H1 (cell line): Measurements from ENCODE around the gene PTPN12. TPM values are rescaled to one million over a fixed set of nuclear protein-coding genes. Genes with fewer than 3 reads are reported as not detected.

Experiments used
- CTCF ChIA-PET: fragments of 300-600 bp; sonication (Branson Sonifier 250); formaldehyde crosslinking; loops from one replicate; lab custom pipeline; 2021; ENCODE audit not compliant: partially characterized antibody; lab: Charles Lee
- POLR2A ChIA-PET: fragments of 300-600 bp; sonication (Branson Sonifier 250); formaldehyde crosslinking; loops from one replicate; lab custom pipeline; 2021; ENCODE audit warnings: inconsistent platforms; ENCODE audit not compliant: partially characterized antibody; lab: Charles Lee
- DNase-seq, 2 experiments: peaks; one replicate each; pipeline versions ENCODE4 v3.0.0 to v3.0.0-alpha.2; 2010 to 2022; ENCODE audit warnings: low spot score in 2 of 2, low read depth in 1 of 2, mixed read lengths in 1 of 2
- FAIRE-seq: peaks from 2 replicates; lab custom pipeline; 2011; peaks lifted over from hg19 to GRCh38; lab: Jason Lieb, UNC
- H2AFZ ChIP-seq: 2 replicates; pipeline ENCODE4 v1.8.1; 2012; ENCODE audit warnings: low read length, inconsistent platforms
- H2AK5ac ChIP-seq: 2 replicates; pipeline ENCODE4 v1.6.1; 2013; ENCODE audit warnings: low read depth, low read length
- H2BK120ac ChIP-seq: replicated peaks from 2 replicates; pipeline ENCODE3; 2013; ENCODE audit warnings: low read depth, low read length, inconsistent platforms
- H2BK12ac ChIP-seq: 2 replicates; pipeline ENCODE4 v1.6.1; 2013; ENCODE audit warnings: low read depth, low read length
- H2BK15ac ChIP-seq: 2 replicates; pipeline ENCODE4 v1.6.1; 2013; ENCODE audit warnings: low read length
- H2BK20ac ChIP-seq: 2 replicates; pipeline ENCODE4 v1.6.1; 2013; ENCODE audit warnings: low read length
- H2BK5ac ChIP-seq: 2 replicates; pipeline ENCODE4 v1.6.1; 2013; ENCODE audit warnings: low read depth, low read length
- H3K14ac ChIP-seq: 2 replicates; pipeline ENCODE4 v1.6.1; 2013; ENCODE audit warnings: inconsistent platforms; ENCODE audit not compliant: insufficient read length
- H3K18ac ChIP-seq: 2 replicates; pipeline ENCODE4 v1.6.1; 2013; ENCODE audit warnings: low read length; ENCODE audit errors: extremely low read depth
- H3K23ac ChIP-seq: 2 replicates; pipeline ENCODE4 v1.6.1; 2013; ENCODE audit warnings: inconsistent platforms; ENCODE audit not compliant: insufficient read length
- H3K23me2 ChIP-seq: 2 replicates; pipeline ENCODE4 v1.6.1; 2013; ENCODE audit warnings: low read depth, low read length
- H3K27ac ChIP-seq: 2 replicates; pipeline ENCODE4 v1.6.1; 2011; ENCODE audit warnings: low read depth, low read length, inconsistent platforms
- H3K27me3 ChIP-seq, 4 experiments: replicated peaks in 1 of 4; 1 replicate in 1 of 4; 2 replicates in 3 of 4; pipeline versions ENCODE4 v1.6.1 to v1.8.1; 2011 to 2013; ENCODE audit warnings: low read length in 3 of 4, mild to moderate bottlenecking in 3 of 4, inconsistent platforms in 2 of 4, mixed read lengths in 2 of 4, moderate library complexity in 1 of 4; ENCODE audit not compliant: control insufficient read depth in 3 of 4, insufficient read depth in 3 of 4; ENCODE audit errors: extremely low read depth in 1 of 4
- H3K36me3 ChIP-seq, 4 experiments: 2 replicates each; pipeline versions ENCODE4 v1.6.1 to v1.8.1; 2011 to 2013; ENCODE audit warnings: mild to moderate bottlenecking in 4 of 4, low read length in 3 of 4, moderate library complexity in 2 of 4, control low read depth in 1 of 4, inconsistent platforms in 1 of 4; ENCODE audit not compliant: insufficient read depth in 4 of 4, control insufficient read depth in 2 of 4
- H3K4ac ChIP-seq: replicated peaks from 2 replicates; pipeline ENCODE3; 2013; ENCODE audit warnings: low read length, low read depth, mixed read lengths, inconsistent platforms; ENCODE audit not compliant: insufficient read length
- H3K4me1 ChIP-seq, 4 experiments: replicated peaks in 1 of 4; 1 replicate in 1 of 4; 2 replicates in 3 of 4; pipeline versions ENCODE4 v1.6.1 to v1.8.1; 2011 to 2013; ENCODE audit warnings: low read length in 3 of 4, inconsistent platforms in 2 of 4, mixed read lengths in 1 of 4; ENCODE audit not compliant: insufficient read depth in 4 of 4, control insufficient read depth in 3 of 4
- H3K4me2 ChIP-seq, 2 experiments: 2 replicates each; pipeline versions ENCODE4 v1.6.1 to v1.8.1; 2011 to 2013; ENCODE audit warnings: low read depth in 2 of 2, low read length in 2 of 2, control low read depth in 1 of 2, inconsistent platforms in 1 of 2, mild to moderate bottlenecking in 1 of 2; ENCODE audit not compliant: insufficient read depth in 1 of 2
- H3K4me3 ChIP-seq, 4 experiments: fragments of 200-600, 300-600 bp in 1 of 4; sonication (generic), shearing (Covaris generic), sonication (Bioruptor Twin) in 1 of 4; 2 replicates each; pipeline versions ENCODE4 v1.5.1 to v1.8.1; 2011 to 2016; ENCODE audit warnings: low read length in 4 of 4, low read depth in 3 of 4, control low read depth in 2 of 4, inconsistent platforms in 2 of 4, mild to moderate bottlenecking in 2 of 4, mixed read lengths in 1 of 4, moderate library complexity in 1 of 4; ENCODE audit not compliant: insufficient read depth in 2 of 4; ENCODE audit errors: extremely low read depth in 1 of 4
- H3K56ac ChIP-seq: replicated peaks from 2 replicates; pipeline ENCODE3; 2013; ENCODE audit warnings: low read depth, mild to moderate bottlenecking, mixed read lengths, low read length, inconsistent platforms; ENCODE audit not compliant: insufficient read length
- H3K79me1 ChIP-seq: 2 replicates; pipeline ENCODE4 v1.6.1; 2013; ENCODE audit warnings: low read depth, low read length, control low read depth
- H3K79me2 ChIP-seq, 2 experiments: 2 replicates each; pipeline versions ENCODE4 v1.6.1 to v1.8.1; 2012 to 2013; ENCODE audit warnings: low read length in 2 of 2, mild to moderate bottlenecking in 2 of 2, inconsistent platforms in 1 of 2; ENCODE audit not compliant: insufficient read depth in 2 of 2, control insufficient read depth in 1 of 2
- H3K9ac ChIP-seq, 4 experiments: replicated peaks in 1 of 4; 1 replicate in 1 of 4; 2 replicates in 3 of 4; pipeline versions ENCODE4 v1.6.1 to v1.8.1; 2011 to 2013; ENCODE audit warnings: low read depth in 3 of 4, low read length in 3 of 4, control low read depth in 2 of 4, mild to moderate bottlenecking in 2 of 4, moderate library complexity in 2 of 4, inconsistent platforms in 1 of 4; ENCODE audit errors: extremely low read depth in 1 of 4
- H3K9me3 ChIP-seq, 2 experiments: 2 replicates each; pipeline versions ENCODE4 v1.6.1 to v1.8.1; 2012 to 2013; ENCODE audit warnings: mild to moderate bottlenecking in 2 of 2, moderate library complexity in 2 of 2, control low read depth in 1 of 2, inconsistent platforms in 1 of 2, low read depth in 1 of 2, low read length in 1 of 2, mixed read lengths in 1 of 2; ENCODE audit not compliant: insufficient read depth in 2 of 2
- H4K20me1 ChIP-seq, 2 experiments: replicated peaks in 1 of 2; 2 replicates each; pipeline versions ENCODE3 to v1.8.1; 2011 to 2013; ENCODE audit warnings: inconsistent platforms in 2 of 2, low read length in 2 of 2, mild to moderate bottlenecking in 1 of 2; ENCODE audit not compliant: insufficient read depth in 2 of 2, control insufficient read depth in 1 of 2
- H4K5ac ChIP-seq: 2 replicates; pipeline ENCODE4 v1.6.1; 2013; ENCODE audit warnings: low read length, low read depth, mixed read lengths, inconsistent platforms; ENCODE audit not compliant: insufficient read length
- H4K8ac ChIP-seq: 2 replicates; pipeline ENCODE4 v1.8.0; 2013; ENCODE audit warnings: mild to moderate bottlenecking, moderate library complexity, low read length, inconsistent platforms; ENCODE audit not compliant: insufficient read depth; ENCODE audit errors: extremely low read depth
- H4K91ac ChIP-seq: replicated peaks from 2 replicates; pipeline ENCODE3; 2013; ENCODE audit warnings: low read length, mixed read lengths, inconsistent platforms; ENCODE audit not compliant: insufficient read length
- NANOG ChIP-seq: IDR thresholded peaks from 2 replicates; pipeline ENCODE4 v1.6.1; 2011; ENCODE audit warnings: low read length, low read depth, mild to moderate bottlenecking, inconsistent platforms; ENCODE audit not compliant: insufficient read depth, poor library complexity, severe bottlenecking
- polyA plus RNA-seq, 7 experiments: library from polyadenylated mRNA; depleted of rRNA in 3 of 7; stranded (reverse) in 5 of 7; unstranded in 2 of 7; fragments of >200 nt in 5 of 7; fragments of 200-250 nt in 2 of 7; gene quantifications; 1 replicate in 5 of 7; 2 replicates in 1 of 7; 4 replicates in 1 of 7; pipeline versions ENCODE4 v1.2.1 to v1.2.3, GENCODE V29; 2011 to 2013; ENCODE audit warnings: missing spikeins in 2 of 7, mixed read lengths in 2 of 7
- total RNA-seq: library from RNA; stranded (reverse); fragmentation: NEBNext Ultra II Directional; extraction: Animal tissue kit (Norgen Biotek cat#: 25700); gene quantifications from 2 replicates; pipeline ENCODE4 v1.2.1, GENCODE V29; 2021

Gene PTPN12
- total and polyA plus RNA-seq, 2 of the 8 experiments (the other 6 are each of a cell fraction or from before 2014, with no cell fraction given) = 39.7 to 132 TPM

GRCh38 chr7:77664715-77665114, 127.6 kb downstream of the PTPN12 start:
- TF ChIP-seq NANOG = no peak
- no peak overlapping the region for H2BK5ac ChIP-seq
- no peak overlapping the region for H3K14ac ChIP-seq
- FAIRE-seq = no peak
- no peaks in the 10 kb centered on the region for H3K4me1 ChIP-seq
- no peak overlapping the region for H2BK12ac ChIP-seq
- no peaks in the 10 kb centered on the region for H3K36me3 ChIP-seq
- no peak overlapping the region for H3K23ac ChIP-seq
- H3K9ac ChIP-seq = no peak overlapping the region
- H3K23me2 ChIP-seq = no peaks in the 10 kb centered on the region
- H3K27me3 ChIP-seq = no peaks in the 10 kb centered on the region
- no peak overlapping the region for H2AFZ ChIP-seq
- POLR2A ChIA-PET = interaction anchor here (1.2 kb wide), 1 partner anchor 10 kb away, joined by 3 read pairs; no protein-coding TSS in a partner anchor
- no peaks in the 10 kb centered on the region for H4K20me1 ChIP-seq
- no peaks in the 10 kb centered on the region for H3K79me2 ChIP-seq
- H2BK120ac ChIP-seq = no peak overlapping the region
- H2BK15ac ChIP-seq = no peak overlapping the region
- H4K91ac ChIP-seq = no peak overlapping the region
- CTCF ChIA-PET = interaction anchor here (1.6 to 1.7 kb wide), 3 partner anchors 9 to 95 kb away, joined by 4 to 8 read pairs (median 4); no protein-coding TSS in a partner anchor
- DNase-seq = no peak
- H3K79me1 ChIP-seq = no peaks in the 10 kb centered on the region
- H3K9me3 ChIP-seq = no peaks in the 10 kb centered on the region
- no peak overlapping the region for H2AK5ac ChIP-seq
- H3K18ac ChIP-seq = no peak overlapping the region
- no peak overlapping the region for H4K5ac ChIP-seq
- no peak overlapping the region for H4K8ac ChIP-seq
- no peak overlapping the region for H3K4me2 ChIP-seq
- no peak overlapping the region for H3K56ac ChIP-seq
- H3K4me3 ChIP-seq = no peak overlapping the region
- H3K4ac ChIP-seq = no peak overlapping the region
- no peak overlapping the region for H2BK20ac ChIP-seq
- no peak overlapping the region for H3K27ac ChIP-seq
